Epithelial cell of esophagus (primary cell): ENCODE data around the gene POTEB2.
"Not testable (repeated sequence)": the region's sequence is repeated elsewhere in the genome, so short reads cannot be mapped to it uniquely, and the experiment has no call there.

Experiments
- DNase-seq: peaks from one replicate; pipeline ENCODE4 v3.0.0; 2010; ENCODE audit warnings: low read depth
- H3K4me3 ChIP-seq: 2 replicates; pipeline ENCODE4 v1.5.1; 2011; ENCODE audit warnings: mild to moderate bottlenecking, low read length, control low read depth

Gene POTEB2

DNA sequence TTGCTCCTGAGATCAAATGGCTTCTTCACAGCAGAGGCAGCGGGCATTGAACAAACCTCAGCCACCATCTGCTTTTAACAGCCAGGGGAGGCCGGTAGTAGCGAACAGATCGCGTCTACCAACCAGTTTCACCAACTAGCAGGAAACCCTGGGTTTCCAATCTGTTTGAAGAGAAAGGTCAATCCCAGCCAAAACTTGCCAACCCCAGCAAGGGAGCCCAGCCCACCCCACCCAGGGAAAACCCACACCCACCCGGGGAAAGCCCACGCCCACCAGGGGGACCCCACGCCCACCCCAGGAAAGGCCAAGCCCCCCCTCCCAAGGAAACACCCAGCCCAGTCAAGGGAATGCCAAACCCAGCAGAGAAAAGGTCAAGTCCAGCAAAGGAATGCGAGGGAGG, at the start of gene POTEB2:
TSS of gene POTEB2 (minus strand) at position 101 of the 400 bp plus-strand sequence. CDS start at position 68, 33 bp downstream.
- DNase-seq, H3K4me3 ChIP-seq: not testable (repeated sequence)

DNA sequence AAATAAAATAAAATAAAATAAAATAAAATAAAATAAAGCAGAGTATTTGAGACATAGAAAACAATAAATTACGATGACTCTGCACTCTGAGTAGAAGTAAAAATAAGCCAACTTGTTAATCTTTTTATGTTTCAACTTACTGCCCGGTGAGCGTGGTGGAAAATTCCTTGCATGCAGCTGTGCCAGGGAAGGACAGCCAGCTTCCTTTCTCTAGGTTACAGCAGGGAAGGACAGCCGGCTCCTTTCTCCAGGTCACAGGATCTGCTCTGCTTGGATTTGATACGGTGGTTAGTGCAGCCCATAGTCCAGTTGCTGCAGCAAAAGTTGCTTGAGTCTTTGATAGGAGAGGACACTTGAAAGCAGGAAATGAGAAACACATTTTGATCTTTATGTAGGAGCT, 13.8 kb upstream of the POTEB2 start:
- not testable (repeated sequence) for DNase-seq, H3K4me3 ChIP-seq

GRCh38 chr15:20878464-20878863, 12.3 kb upstream of the POTEB2 start:
- not testable (repeated sequence) for H3K4me3 ChIP-seq, DNase-seq

DNA sequence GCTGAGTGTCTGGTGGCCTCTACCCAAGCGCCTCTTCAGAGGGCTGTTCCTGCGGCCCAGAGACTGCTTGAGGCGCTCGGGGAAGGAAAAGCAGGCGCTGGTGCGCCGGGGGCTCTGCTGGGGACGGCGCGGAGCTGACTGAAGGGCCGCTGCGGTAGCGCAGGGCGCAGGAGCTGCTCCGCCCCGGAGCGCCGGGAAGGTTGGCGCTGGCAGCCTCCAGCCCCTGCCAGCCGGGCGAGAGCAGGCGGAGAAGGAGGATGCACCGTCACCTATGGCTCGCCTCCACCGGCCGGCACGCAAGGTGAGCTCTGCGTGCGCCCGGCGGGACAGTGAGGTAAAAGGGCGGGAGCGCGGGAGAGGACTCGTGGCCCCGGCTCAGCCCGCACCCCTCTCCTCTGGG, 11.7 kb upstream of the POTEB2 start:
- DNase-seq, H3K4me3 ChIP-seq: not testable (repeated sequence)
